ENCODE data around the gene SERPINA1.

DNA sequence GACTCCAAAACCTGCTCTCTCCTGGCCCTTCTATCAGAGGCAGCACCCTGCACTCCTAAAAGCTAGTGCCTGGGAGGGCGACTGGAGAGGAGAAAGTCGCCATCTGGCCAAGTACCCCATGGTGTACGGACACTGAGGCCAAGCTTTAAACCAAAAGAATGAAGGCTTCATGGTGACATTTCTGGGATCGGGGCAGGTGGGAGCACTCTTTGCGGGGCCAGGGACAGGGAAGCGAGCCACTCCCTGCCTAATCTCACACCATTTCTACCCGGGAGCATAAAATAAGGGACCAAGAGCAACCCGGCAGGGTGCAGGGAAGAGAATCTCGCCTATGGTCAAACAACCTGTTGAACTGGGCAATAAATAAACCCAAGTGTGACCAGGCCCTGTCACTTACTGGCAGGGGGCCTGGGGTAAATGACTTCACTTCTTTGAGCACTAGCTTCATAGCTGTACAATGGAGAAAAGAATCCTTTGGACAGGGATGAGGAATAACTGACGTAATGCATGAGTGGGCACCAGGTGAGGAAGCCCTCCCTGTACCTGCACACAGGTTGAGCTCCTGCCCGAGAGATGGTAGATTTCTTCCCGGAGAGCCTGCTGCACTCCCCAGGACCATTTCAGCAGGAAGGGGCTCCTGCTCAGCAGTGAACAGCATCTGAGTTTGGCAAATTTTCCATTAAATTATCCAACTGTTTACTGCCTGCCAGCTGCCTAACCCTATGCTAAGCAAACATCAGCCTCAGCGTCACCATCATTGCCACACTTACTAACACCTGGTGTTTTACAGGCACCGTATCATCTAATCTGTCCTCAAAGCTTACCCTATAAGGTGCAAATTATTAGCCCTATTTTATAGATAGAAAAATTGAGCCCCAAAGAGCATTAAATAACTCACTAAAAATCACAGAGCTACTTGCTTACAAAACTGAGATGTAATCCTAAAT is 2.0 kb downstream of the SERPINA1 start:
- TF ChIP-seq, protein P1, sequence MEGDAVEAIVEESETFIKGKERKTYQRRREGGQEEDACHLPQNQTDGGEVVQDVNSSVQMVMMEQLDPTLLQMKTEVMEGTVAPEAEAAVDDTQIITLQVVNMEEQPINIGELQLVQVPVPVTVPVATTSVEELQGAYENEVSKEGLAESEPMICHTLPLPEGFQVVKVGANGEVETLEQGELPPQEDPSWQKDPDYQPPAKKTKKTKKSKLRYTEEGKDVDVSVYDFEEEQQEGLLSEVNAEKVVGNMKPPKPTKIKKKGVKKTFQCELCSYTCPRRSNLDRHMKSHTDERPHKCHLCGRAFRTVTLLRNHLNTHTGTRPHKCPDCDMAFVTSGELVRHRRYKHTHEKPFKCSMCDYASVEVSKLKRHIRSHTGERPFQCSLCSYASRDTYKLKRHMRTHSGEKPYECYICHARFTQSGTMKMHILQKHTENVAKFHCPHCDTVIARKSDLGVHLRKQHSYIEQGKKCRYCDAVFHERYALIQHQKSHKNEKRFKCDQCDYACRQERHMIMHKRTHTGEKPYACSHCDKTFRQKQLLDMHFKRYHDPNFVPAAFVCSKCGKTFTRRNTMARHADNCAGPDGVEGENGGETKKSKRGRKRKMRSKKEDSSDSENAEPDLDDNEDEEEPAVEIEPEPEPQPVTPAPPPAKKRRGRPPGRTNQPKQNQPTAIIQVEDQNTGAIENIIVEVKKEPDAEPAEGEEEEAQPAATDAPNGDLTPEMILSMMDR (IDR thresholded peaks at IDR 0.05; ENCODE audit: borderline replicate concordance, extremely low read depth, low read length, poor library complexity, severe bottlenecking) = no peak
- TF ChIP-seq EZH2 (IDR thresholded peaks at IDR 0.05; ENCODE audit: borderline replicate concordance, low read depth, low read length, severe bottlenecking) = no peak

Data from DND-41 (cell line).